Subcutaneous abdominal adipose tissue (tissue), 5 donors: ENCODE measurements around the gene MFN1.

Experiments
- H3K27ac ChIP-seq: one replicate; pipeline ENCODE4 v1.7.0; 2013; ENCODE audit warnings: low read depth, mild to moderate bottlenecking, inconsistent platforms, low read length, moderate library complexity
- H3K27me3 ChIP-seq, 5 donors: one replicate each; pipeline ENCODE4 v1.7.0; 2013; ENCODE audit warnings: low read length in 5 of 5, inconsistent platforms in 1 of 5; ENCODE audit not compliant: control insufficient read depth in 5 of 5, insufficient read depth in 4 of 5
- H3K36me3 ChIP-seq, 5 donors: one replicate each; pipeline ENCODE4 v1.7.0; 2013; ENCODE audit warnings: low read length in 5 of 5; ENCODE audit not compliant: control insufficient read depth in 5 of 5, insufficient read depth in 5 of 5
- H3K4me1 ChIP-seq, 5 donors: one replicate each; pipeline ENCODE4 v1.7.0; 2013; ENCODE audit warnings: low read length in 5 of 5, mild to moderate bottlenecking in 3 of 5, moderate library complexity in 1 of 5; ENCODE audit not compliant: control insufficient read depth in 5 of 5, insufficient read depth in 5 of 5
- H3K4me3 ChIP-seq, 5 donors: one replicate each; pipeline ENCODE4 v1.7.0; 2013; ENCODE audit warnings: low read length in 5 of 5, low read depth in 1 of 5
- H3K9ac ChIP-seq, 5 donors: one replicate each; pipeline ENCODE4 v1.7.0; 2013; ENCODE audit warnings: low read length in 5 of 5, mild to moderate bottlenecking in 4 of 5, moderate library complexity in 3 of 5
- H3K9me3 ChIP-seq, 5 donors: one replicate each; pipeline ENCODE4 v1.7.0; 2013; ENCODE audit warnings: low read length in 5 of 5; ENCODE audit not compliant: control insufficient read depth in 5 of 5
- donor health status: healthy.
- donor health status: healthy.
- donor health status: healthy.
- donor health status: healthy.
- donor health status: healthy.

Gene MFN1

GRCh38 chr3:179418610-179419009 is 71.1 kb downstream of the MFN1 start:
- no peak overlapping the region for H3K4me3 ChIP-seq
- no peaks in the 10 kb centered on the region for H3K27me3 ChIP-seq
- peaks cover 3 to 23% (median 9%) of the 10 kb centered on the region in 5 donors for H3K36me3 ChIP-seq
- no peak overlapping the region for H3K9ac ChIP-seq
- H3K4me1 ChIP-seq = peaks cover 0 to 13% (median 3%) of the 10 kb centered on the region in 5 donors
- H3K9me3 ChIP-seq = no peaks in the 10 kb centered on the region
- no peak overlapping the region for H3K27ac ChIP-seq

DNA sequence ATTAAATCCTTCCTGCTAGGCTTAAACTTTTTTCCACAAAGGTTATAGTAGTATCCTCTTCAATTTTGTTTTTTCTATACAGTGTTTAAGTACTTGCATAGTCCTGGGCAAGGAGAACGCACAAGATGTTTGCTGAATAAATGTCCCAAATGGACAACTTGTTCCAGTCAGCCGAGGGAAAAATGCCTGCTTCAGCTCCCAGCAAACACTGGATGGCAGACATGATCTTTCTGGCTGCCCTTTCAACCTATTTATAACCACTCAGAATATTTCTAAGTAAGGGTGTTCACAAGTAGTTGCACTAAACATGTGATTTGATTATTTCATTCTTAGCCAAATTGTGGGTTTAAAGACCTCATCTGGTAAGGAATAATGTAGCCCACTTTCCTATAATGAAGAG is 74.0 kb downstream of the MFN1 start:
- H3K36me3 ChIP-seq = peaks cover 5 to 41% (median 18%) of the 10 kb centered on the region in 5 donors

DNA sequence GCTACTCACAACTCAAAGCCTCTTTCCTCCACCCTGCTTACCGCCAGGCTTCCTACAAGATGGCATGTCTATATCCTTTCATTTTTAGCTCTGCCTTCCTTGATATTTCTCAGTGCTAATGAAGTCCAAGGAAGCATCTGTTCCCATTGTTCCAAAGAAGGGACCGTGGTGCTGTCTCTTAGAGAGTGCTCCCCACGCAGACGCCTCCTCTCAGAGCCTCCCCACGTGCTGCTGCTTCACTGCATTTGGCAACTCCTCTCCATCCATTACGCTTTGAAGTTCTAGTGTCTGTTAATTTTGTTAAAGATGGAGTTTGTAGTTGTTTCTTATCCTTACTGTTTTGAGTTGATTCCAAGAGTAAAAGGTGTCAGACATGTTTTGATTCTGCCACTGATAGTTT is 77.6 kb downstream of the MFN1 start:
- H3K4me3 ChIP-seq = no peak overlapping the region
- H3K27ac ChIP-seq = no peak overlapping the region
- H3K27me3 ChIP-seq = no peaks in the 10 kb centered on the region
- H3K36me3 ChIP-seq = peaks cover 3 to 28% (median 13%) of the 10 kb centered on the region in 5 donors
- peaks cover 0 to 11% (median 3%) of the 10 kb centered on the region in 5 donors for H3K4me1 ChIP-seq
- H3K9me3 ChIP-seq = no peaks in the 10 kb centered on the region
- H3K9ac ChIP-seq = no peak overlapping the region

More for the DNA sequence above, 74.0 kb downstream of the MFN1 start:
- Histone ChIP-seq H3K27me3 (no peaks in the 10 kb centered on the region), H3K9ac (no peak overlapping the region), H3K9me3 (no peaks in the 10 kb centered on the region), H3K4me3 (no peak overlapping the region), H3K4me1 (peaks cover 0 to 9% (median 0%) of the 10 kb centered on the region in 5 donors), H3K27ac (no peak overlapping the region)

DNA sequence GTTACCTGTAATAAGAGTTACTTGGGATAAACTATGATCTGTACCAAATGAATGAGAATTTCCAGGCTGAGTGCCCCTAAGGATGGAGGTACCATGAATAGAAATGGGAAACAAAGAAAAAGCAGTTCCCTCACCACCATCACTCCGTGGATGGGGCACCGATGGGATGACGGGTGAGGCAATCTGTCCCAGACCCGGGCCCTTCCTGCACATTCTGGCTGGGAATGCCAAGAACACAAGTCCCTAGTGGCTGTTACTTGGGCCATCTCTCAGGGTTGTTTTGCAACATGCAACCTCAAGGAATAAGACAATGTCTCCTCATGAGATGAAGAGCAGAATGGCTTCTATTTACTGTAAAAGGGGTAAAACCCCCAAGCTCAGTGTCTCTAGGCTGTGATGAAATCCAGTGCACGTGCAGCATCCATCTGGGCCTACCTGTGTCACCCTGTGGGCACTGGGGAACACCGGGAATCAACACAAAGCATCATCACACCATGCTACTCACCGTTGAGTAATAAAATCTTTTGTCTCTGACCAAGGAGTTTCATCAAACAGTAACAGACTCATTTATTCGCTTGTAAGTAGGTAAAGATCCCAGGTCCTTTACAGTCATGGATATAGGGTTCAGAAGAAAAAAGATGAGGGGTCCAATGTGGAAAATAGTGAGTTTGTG is 81.5 kb downstream of the MFN1 start:
- Histone ChIP-seq H3K9me3 (no peaks in the 10 kb centered on the region), H3K9ac (no peak overlapping the region), H3K4me3 (no peak overlapping the region), H3K4me1 (peaks cover 3 to 24% (median 15%) of the 10 kb centered on the region in 5 donors), H3K36me3 (peaks cover 0 to 17% (median 7%) of the 10 kb centered on the region in 5 donors), H3K27ac (no peak overlapping the region), H3K27me3 (no peaks in the 10 kb centered on the region)

DNA sequence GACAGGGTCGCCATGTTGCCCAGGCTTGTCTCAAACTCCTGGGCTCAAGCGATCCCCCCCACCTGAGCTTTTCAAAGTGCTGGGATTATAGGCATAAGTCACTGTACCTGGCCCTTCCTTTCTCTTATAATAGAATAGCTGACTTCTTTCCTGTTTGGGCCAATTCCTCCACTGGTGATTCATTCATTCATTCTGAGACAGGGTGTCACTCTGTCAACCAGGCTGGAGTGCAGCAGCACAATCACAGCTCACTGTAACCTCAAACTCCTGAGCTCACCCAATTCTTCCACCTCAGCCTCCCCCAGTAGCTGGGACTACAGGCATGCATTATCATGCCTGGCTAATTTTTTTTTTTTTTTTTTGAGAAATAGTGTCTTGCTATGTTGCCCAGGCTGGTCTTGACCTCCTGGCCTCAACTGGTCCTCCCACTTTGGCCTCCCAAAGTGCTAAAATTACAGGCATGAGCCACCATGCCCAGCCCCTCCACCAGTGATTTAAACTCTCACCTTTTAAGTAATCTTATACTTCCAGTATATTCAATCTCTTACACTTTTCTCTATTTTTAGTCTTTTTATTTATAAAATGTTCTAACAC is 82.9 kb downstream of the MFN1 start:
- H3K9me3 ChIP-seq = no peaks in the 10 kb centered on the region
- H3K4me1 ChIP-seq = peaks cover 3 to 25% (median 15%) of the 10 kb centered on the region in 5 donors
- H3K9ac ChIP-seq = no peak overlapping the region
- no peaks in the 10 kb centered on the region for H3K27me3 ChIP-seq
- H3K27ac ChIP-seq = no peak overlapping the region
- H3K36me3 ChIP-seq = peaks cover 0 to 4% (median 0%) of the 10 kb centered on the region in 5 donors
- no peak overlapping the region for H3K4me3 ChIP-seq

DNA sequence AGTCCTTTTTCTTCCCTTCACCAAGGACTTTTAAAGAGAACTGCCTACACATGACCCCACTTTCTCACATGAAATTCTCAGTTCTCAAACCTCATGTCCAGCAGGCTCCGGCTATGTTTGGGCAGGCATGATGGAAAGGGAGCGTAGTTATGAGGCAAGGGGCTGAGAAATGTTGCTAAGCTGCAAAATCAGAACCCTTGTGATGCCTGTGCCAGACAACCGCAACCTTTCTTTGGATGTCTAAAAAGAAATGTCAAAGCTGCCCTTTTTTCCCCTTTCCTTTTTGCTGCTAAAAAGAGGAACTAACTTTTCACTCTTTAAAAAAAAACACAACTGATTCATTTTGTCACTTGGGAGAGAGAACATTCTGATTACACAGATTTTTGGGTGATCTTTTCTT is 84.5 kb downstream of the MFN1 start:
- H3K9me3 ChIP-seq = no peaks in the 10 kb centered on the region

DNA sequence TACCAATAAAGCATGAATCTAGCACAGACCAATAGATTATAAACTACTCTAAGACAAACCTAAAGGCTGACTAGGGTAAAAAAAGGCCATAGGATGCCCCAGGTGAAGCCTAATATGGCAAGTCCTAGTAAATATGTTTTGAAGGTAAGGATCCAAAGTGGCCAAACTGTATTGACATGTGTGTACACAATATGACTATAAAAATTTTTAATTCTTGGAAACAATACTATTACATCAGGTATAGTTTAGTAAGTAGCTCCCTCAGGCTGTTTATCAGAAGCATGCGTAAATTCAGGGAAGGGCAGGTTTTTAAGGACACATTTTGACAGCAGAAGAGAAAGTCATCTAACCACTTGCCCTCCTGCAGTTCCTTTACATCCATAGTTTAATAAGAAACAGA is 84.9 kb downstream of the MFN1 start:
- H3K4me1 ChIP-seq = peaks cover 3 to 25% (median 15%) of the 10 kb centered on the region in 5 donors
- no peaks in the 10 kb centered on the region for H3K9me3 ChIP-seq
- no peak overlapping the region for H3K27ac ChIP-seq
- H3K4me3 ChIP-seq = no peak overlapping the region
- H3K9ac ChIP-seq = no peak overlapping the region
- no peaks in the 10 kb centered on the region for H3K36me3 ChIP-seq
- H3K27me3 ChIP-seq = no peaks in the 10 kb centered on the region

More for the DNA sequence above, 84.5 kb downstream of the MFN1 start:
- no peak overlapping the region for H3K27ac ChIP-seq
- H3K27me3 ChIP-seq = no peaks in the 10 kb centered on the region
- no peak overlapping the region for H3K4me3 ChIP-seq
- no peak overlapping the region for H3K9ac ChIP-seq
- H3K4me1 ChIP-seq = peaks cover 3 to 25% (median 15%) of the 10 kb centered on the region in 5 donors
- no peaks in the 10 kb centered on the region for H3K36me3 ChIP-seq

DNA sequence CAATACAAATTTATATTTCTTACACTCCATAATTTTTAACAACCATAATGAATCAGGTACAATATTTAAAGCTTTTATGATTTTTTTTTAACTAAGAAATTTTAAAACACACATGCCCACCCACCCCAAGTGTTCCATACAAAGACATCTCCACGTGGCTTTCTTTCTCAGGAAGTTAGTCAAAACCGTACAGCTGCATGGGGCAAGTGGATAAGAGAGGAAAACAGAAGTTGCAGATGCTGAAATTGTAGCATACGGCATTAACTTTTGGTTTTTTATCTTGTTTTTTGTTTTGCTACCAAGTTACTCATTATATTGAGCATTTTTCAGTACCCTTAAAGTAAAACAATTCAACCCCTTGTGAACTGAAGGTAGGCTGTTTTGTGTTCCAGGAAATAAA is 89.0 kb downstream of the MFN1 start:
- Histone ChIP-seq H3K9ac (no peak overlapping the region), H3K4me1 (peaks cover 0 to 21% (median 17%) of the 10 kb centered on the region in 5 donors), H3K27me3 (no peaks in the 10 kb centered on the region), H3K4me3 (no peak overlapping the region), H3K9me3 (no peaks in the 10 kb centered on the region), H3K27ac (no peak overlapping the region), H3K36me3 (no peaks in the 10 kb centered on the region)

GRCh38 chr3:179438841-179439240 is 91.3 kb downstream of the MFN1 start:
- H3K27ac ChIP-seq = no peak overlapping the region
- peaks cover 0 to 8% (median 5%) of the 10 kb centered on the region in 5 donors for H3K4me1 ChIP-seq

More at GRCh38 chr3:179438841-179439240, 91.3 kb downstream of the MFN1 start:
- Histone ChIP-seq H3K9me3 (no peaks in the 10 kb centered on the region), H3K9ac (no peak overlapping the region), H3K27me3 (no peaks in the 10 kb centered on the region), H3K4me3 (no peak overlapping the region), H3K36me3 (no peaks in the 10 kb centered on the region)
